IMR-90 (cell line): Measurements from ENCODE around the gene KLHL33. TPM values are rescaled to one million over a fixed set of nuclear protein-coding genes. Genes with fewer than 3 reads are reported as not detected.

ENCODE experiments used
- ATAC-seq: fragments of 200-7000 bp; cut with Tn5 transposase; 2 replicates; pipeline ENCODE4 v1.9.1; 2020; ENCODE audit warnings: low read depth, mild to moderate bottlenecking, moderate library complexity
- BruUV-seq: library from RNA; stranded (reverse); fragments of 400-500 nt; replicated peaks from 2 replicates; lab custom pipeline; 2021; lab: Mats Ljungman, UMichigan
- CTCF ChIA-PET: fragments of 300-600 bp; formaldehyde crosslinking; extraction: SDS; loops from one replicate; lab custom pipeline; 2021; ENCODE audit warnings: antibody characterized with exemption; lab: Yijun Ruan, JAX
- POLR2A ChIA-PET: fragments of 300-600 bp; sonication (Branson Sonifier 250); formaldehyde crosslinking; loops from one replicate; lab custom pipeline; 2022; ENCODE audit warnings: antibody characterized with exemption; ENCODE audit not compliant: unreplicated experiment; lab: Charles Lee
- DNase-seq: peaks from one replicate; pipeline ENCODE4 v3.0.0; 2013
- H2AFZ ChIP-seq: replicated peaks from 2 replicates; pipeline ENCODE3; 2013; ENCODE audit warnings: low read length, mild to moderate bottlenecking; ENCODE audit not compliant: poor library complexity
- H2AK5ac ChIP-seq: 2 replicates; pipeline ENCODE4 v1.6.1; 2013; ENCODE audit warnings: low read depth, low read length, inconsistent platforms
- H2AK9ac ChIP-seq: replicated peaks from 2 replicates; pipeline ENCODE3; 2013; ENCODE audit warnings: mild to moderate bottlenecking, low read depth, low read length, moderate library complexity; ENCODE audit not compliant: poor library complexity
- H2BK120ac ChIP-seq: 2 replicates; pipeline ENCODE4 v1.6.1; 2013; ENCODE audit warnings: low read depth, low read length, inconsistent platforms
- H2BK15ac ChIP-seq: 3 replicates; pipeline ENCODE4 v1.6.1; 2013; ENCODE audit warnings: low read depth, low read length, inconsistent platforms
- H2BK20ac ChIP-seq: 2 replicates; pipeline ENCODE4 v1.6.1; 2013; ENCODE audit warnings: low read depth, mild to moderate bottlenecking, inconsistent platforms, low read length, moderate library complexity
- H2BK5ac ChIP-seq: 2 replicates; pipeline ENCODE4 v1.6.1; 2013; ENCODE audit warnings: mild to moderate bottlenecking, low read depth, low read length, inconsistent platforms; ENCODE audit not compliant: poor library complexity, severe bottlenecking
- H3K14ac ChIP-seq: replicated peaks from 2 replicates; pipeline ENCODE4 v1.6.1; 2013; ENCODE audit warnings: low read depth, low read length, inconsistent platforms
- H3K18ac ChIP-seq: 2 replicates; pipeline ENCODE4 v1.6.1; 2013; ENCODE audit warnings: low read depth, low read length, control low read depth
- H3K23ac ChIP-seq: 2 replicates; pipeline ENCODE4 v1.6.1; 2013; ENCODE audit warnings: low read depth, low read length, inconsistent platforms
- H3K27ac ChIP-seq: 2 replicates; pipeline ENCODE4 v1.5.1; 2013; ENCODE audit warnings: mild to moderate bottlenecking, control low read depth, low read length; ENCODE audit not compliant: insufficient read depth
- H3K27me3 ChIP-seq: 2 replicates; pipeline ENCODE4 v1.6.1; 2013; ENCODE audit warnings: low read length; ENCODE audit not compliant: control insufficient read depth, insufficient read depth
- H3K36me3 ChIP-seq: 2 replicates; pipeline ENCODE4 v1.6.1; 2013; ENCODE audit warnings: low read length, mixed read lengths; ENCODE audit not compliant: control insufficient read depth, insufficient read depth
- H3K4ac ChIP-seq: 2 replicates; pipeline ENCODE4 v1.6.1; 2013; ENCODE audit warnings: low read depth, low read length, inconsistent platforms
- H3K4me1 ChIP-seq: 2 replicates; pipeline ENCODE4 v1.6.1; 2013; ENCODE audit warnings: low read length, mixed read lengths; ENCODE audit not compliant: control insufficient read depth, insufficient read depth
- H3K4me2 ChIP-seq: 2 replicates; pipeline ENCODE4 v1.6.1; 2013; ENCODE audit warnings: low read depth, mild to moderate bottlenecking, control low read depth, low read length, moderate library complexity
- H3K4me3 ChIP-seq: 2 replicates; pipeline ENCODE4 v1.5.1; 2013; ENCODE audit warnings: low read depth, mild to moderate bottlenecking, control low read depth, low read length, moderate library complexity; ENCODE audit not compliant: insufficient read depth
- H3K56ac ChIP-seq: 2 replicates; pipeline ENCODE4 v1.6.1; 2013; ENCODE audit warnings: low read length, inconsistent platforms; ENCODE audit not compliant: insufficient read depth; ENCODE audit errors: extremely low read depth
- H3K79me1 ChIP-seq, 2 experiments: 2 replicates each; pipeline ENCODE4 v1.6.1; 2013; ENCODE audit warnings: low read length in 2 of 2, inconsistent platforms in 1 of 2, low read depth in 1 of 2
- H3K9ac ChIP-seq: 2 replicates; pipeline ENCODE4 v1.6.1; 2013; ENCODE audit warnings: low read depth, low read length, control low read depth
- H3K9me1 ChIP-seq: 2 replicates; pipeline ENCODE4 v1.6.1; 2013; ENCODE audit warnings: low read length, inconsistent platforms; ENCODE audit not compliant: insufficient read depth
- H3K9me3 ChIP-seq: 2 replicates; pipeline ENCODE4 v1.6.1; 2013; ENCODE audit warnings: low read length; ENCODE audit not compliant: control insufficient read depth, insufficient read depth
- H4K20me1 ChIP-seq: 2 replicates; pipeline ENCODE4 v1.6.1; 2013; ENCODE audit warnings: low read length, inconsistent platforms; ENCODE audit not compliant: insufficient read depth
- H4K5ac ChIP-seq: 2 replicates; pipeline ENCODE4 v1.6.1; 2013; ENCODE audit warnings: mild to moderate bottlenecking, low read depth, low read length, control low read depth
- H4K8ac ChIP-seq, 2 experiments: 2 replicates each; pipeline ENCODE4 v1.6.1; 2013; ENCODE audit warnings: low read depth in 2 of 2, low read length in 2 of 2, control low read depth in 1 of 2, inconsistent platforms in 1 of 2
- H4K91ac ChIP-seq: 2 replicates; pipeline ENCODE4 v1.6.1; 2013; ENCODE audit warnings: low read depth, low read length, inconsistent platforms; ENCODE audit not compliant: insufficient read depth
- CEBPB ChIP-seq: IDR thresholded peaks from 2 replicates; pipeline ENCODE4 v1.6.1; 2012; ENCODE audit warnings: low read depth, low read length, improper control_type of control experiment
- CHD1 ChIP-seq: IDR thresholded peaks from 2 replicates; pipeline ENCODE4 v1.6.1; 2012; ENCODE audit warnings: low read depth, low read length, improper control_type of control experiment
- MAFK ChIP-seq: IDR thresholded peaks from 2 replicates; pipeline ENCODE4 v1.6.1; 2012; ENCODE audit warnings: low read depth, low read length, improper control_type of control experiment
- NFE2L2 ChIP-seq: fragments of 150-350 bp; IDR thresholded peaks from 2 replicates; pipeline ENCODE4 v1.6.1; 2016; ENCODE audit warnings: low read depth, mild to moderate bottlenecking, low read length
- POLR2A ChIP-seq: IDR thresholded peaks from 2 replicates; pipeline ENCODE4 v1.6.1; 2012; ENCODE audit warnings: mild to moderate bottlenecking, low read depth, low read length
- WGBS, 2 experiments: methylation state at CpG; one replicate each; pipeline versions ENCODE4 v1.1.5 to v1.1.7; 2013; ENCODE audit warnings: missing lambda C conversion rate in 2 of 2; ENCODE audit not compliant: insufficient read length in 1 of 2; ENCODE audit errors: extremely low coverage in 2 of 2; 5-methylcytosine and 5-hydroxymethylcytosine counted together
- dilution Hi-C: fragments of 300-500 bp; cut with HindIII; formaldehyde crosslinking; loops from one replicate; pipeline ENCODE4 v1.14.3; 2018; ENCODE audit warnings: low sequenced_read_pairs; ENCODE audit not compliant: unreplicated experiment
- in situ Hi-C: fragments of 300-500 bp; cut with MboI; formaldehyde crosslinking; loops from 3 replicates; pipeline ENCODE4 v1.14.3; 2019; ENCODE audit warnings: low sequenced_read_pairs, inconsistent platforms, mixed read lengths
- intact Hi-C: fragments of 100-400 bp; cut with micrococcal nuclease; formaldehyde crosslinking; loops from 2 replicates; pipeline ENCODE4 v1.10.0; 2022
- polyA plus RNA-seq, 3 experiments: library from polyadenylated mRNA; depleted of rRNA; stranded (reverse); fragments of >200 nt; gene quantifications; 2 replicates each; pipeline ENCODE4 v1.2.3, GENCODE V29; 2012; ENCODE audit warnings: low replicate concordance in 1 of 3
- total RNA-seq: library from RNA; depleted of rRNA; stranded (reverse); fragments of >200 nt; gene quantifications from 2 replicates; pipeline ENCODE4 v1.2.3, GENCODE V29; 2012
- TF ChIP-seq, protein P1 (sequence below): fragments of 150-350 bp; IDR thresholded peaks from 2 replicates; pipeline ENCODE4 v1.6.1; 2016; ENCODE audit warnings: low read depth, mild to moderate bottlenecking, low read length, moderate library complexity, borderline replicate concordance

The KLHL33 gene
- total and polyA plus RNA-seq, 2 of the 4 experiments (the other 2 are of a cell fraction), result under 0.01 to 0.03 TPM

DNA sequence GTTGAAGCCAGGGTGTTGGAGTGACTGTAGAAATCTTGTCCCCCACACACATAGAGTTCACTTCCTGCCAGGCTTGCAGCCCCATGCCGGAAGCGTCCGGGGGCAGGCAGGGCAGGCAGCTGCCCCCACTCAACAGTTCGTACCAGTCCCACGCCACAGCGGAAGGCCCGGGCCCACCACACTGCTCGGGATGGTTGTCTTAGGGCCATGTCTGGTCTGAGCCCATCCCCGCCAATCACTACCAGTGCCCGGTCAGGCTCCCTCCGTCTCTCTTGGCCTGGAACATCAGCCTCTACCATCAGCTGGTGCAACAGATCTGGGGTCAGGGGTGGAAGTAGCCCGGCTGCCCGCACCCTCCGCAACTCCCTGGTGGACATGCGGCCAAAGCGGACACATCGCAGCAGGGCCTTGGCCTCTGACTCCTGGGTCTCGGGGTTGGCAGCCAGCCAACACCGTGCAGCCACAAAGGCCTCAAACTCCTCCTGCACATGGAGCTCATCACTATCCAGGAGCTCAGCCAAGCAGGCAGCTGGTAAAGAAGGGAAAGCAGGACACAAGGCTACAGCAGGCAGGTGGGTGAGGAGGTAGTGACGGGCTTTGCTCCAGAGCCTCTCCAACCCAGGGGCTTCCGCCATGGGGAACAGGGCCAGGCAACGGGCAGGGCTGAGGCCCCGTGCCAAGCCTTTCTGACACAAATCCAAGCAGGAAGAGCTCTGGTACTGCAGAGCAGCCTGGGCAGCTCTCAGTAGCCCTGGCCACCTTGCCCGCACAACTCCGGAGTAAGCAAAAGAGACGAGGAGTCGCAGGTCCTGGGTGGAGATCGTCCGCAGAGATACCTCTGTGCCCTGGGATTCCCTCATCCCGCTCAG is 5.9 kb downstream of the KLHL33 start (continued):
- TF ChIP-seq CHD1, result no peak

DNA sequence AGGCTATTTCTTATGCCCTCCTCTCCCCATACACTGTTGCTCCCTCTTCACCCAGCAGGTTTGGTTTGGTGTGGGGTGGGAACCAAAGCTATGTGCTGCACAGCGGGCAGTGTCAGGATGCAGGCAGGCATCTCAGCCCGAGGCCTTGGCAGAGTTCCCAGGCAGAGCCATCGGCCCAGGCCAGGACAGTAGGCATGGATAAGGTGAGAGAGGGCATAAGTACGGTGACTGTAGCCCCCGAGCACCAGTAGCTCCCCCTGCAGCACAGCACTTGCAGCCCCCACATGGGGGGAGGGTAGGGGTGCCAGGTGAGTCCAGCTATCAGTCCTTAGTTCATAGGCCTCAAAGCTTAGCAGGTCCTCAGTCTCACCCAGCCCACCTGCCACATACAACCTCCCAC is 7.2 kb downstream of the KLHL33 start:
- H3K4me1 ChIP-seq, result 0 out of 2 replicates have a peak, but pooled peaks cover 2% of the 10 kb centered on the region
- TF ChIP-seq POLR2A (no peak), MAFK (no peak), CEBPB (no peak), NFE2L2 (no peak)
- TF ChIP-seq, protein P1, sequence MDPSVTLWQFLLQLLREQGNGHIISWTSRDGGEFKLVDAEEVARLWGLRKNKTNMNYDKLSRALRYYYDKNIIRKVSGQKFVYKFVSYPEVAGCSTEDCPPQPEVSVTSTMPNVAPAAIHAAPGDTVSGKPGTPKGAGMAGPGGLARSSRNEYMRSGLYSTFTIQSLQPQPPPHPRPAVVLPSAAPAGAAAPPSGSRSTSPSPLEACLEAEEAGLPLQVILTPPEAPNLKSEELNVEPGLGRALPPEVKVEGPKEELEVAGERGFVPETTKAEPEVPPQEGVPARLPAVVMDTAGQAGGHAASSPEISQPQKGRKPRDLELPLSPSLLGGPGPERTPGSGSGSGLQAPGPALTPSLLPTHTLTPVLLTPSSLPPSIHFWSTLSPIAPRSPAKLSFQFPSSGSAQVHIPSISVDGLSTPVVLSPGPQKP, result no peak
- in situ Hi-C loops, result no loop called here
- BruUV-seq, result no TSS peak
- no peak overlapping the region for H2AK5ac ChIP-seq
- H3K4ac ChIP-seq, result no peak overlapping the region
- H3K4me3 ChIP-seq, result no peak overlapping the region
- no peak overlapping the region for H2AK9ac ChIP-seq
- no peaks in the 10 kb centered on the region for H3K79me1 ChIP-seq
- ATAC-seq (no peak), DNase-seq (no peak)
- H3K4me2 ChIP-seq, result no peak overlapping the region
- no peak overlapping the region for H2BK120ac ChIP-seq
- no peak overlapping the region for H2BK20ac ChIP-seq
- ChIA-PET POLR2A (no interaction called here), CTCF (no interaction called here)
- no peak overlapping the region for H3K18ac ChIP-seq
- dilution Hi-C loops, result no loop called here
- H3K14ac ChIP-seq, result no peak overlapping the region
- H4K91ac ChIP-seq, result no peak overlapping the region
- no peak overlapping the region for H4K5ac ChIP-seq
- no peak overlapping the region for H4K8ac ChIP-seq
- no peak overlapping the region for H2AFZ ChIP-seq
- H3K9ac ChIP-seq, result no peak overlapping the region
- H3K36me3 ChIP-seq, result no peaks in the 10 kb centered on the region
- H2BK5ac ChIP-seq, result no peak overlapping the region
- H3K27ac ChIP-seq, result no peak overlapping the region
- H3K23ac ChIP-seq, result no peak overlapping the region
- no peaks in the 10 kb centered on the region for H4K20me1 ChIP-seq
- H3K9me1 ChIP-seq, result no peaks in the 10 kb centered on the region
- H3K9me3 ChIP-seq, result no peaks in the 10 kb centered on the region
- intact Hi-C loops, result no loop called here
- H3K56ac ChIP-seq, result no peak overlapping the region
- H2BK15ac ChIP-seq, result no peak overlapping the region
- H3K27me3 ChIP-seq, result 0 out of 2 replicates have a peak, but pooled peaks cover 1% of the 10 kb centered on the region
- WGBS, 2 experiments, result 50% methylated on average over 2 of the region's 5 CpGs; no CpG with 5 or more reads in 1 of the 2 experiments
